NCI-H2107 (cell line): Measurements from ENCODE around the gene MVD.

Experiments used
- DNase-seq: peaks from one replicate; lab custom pipeline; 2025; lab: John Stamatoyannopoulos, UW

The MVD gene

DNA sequence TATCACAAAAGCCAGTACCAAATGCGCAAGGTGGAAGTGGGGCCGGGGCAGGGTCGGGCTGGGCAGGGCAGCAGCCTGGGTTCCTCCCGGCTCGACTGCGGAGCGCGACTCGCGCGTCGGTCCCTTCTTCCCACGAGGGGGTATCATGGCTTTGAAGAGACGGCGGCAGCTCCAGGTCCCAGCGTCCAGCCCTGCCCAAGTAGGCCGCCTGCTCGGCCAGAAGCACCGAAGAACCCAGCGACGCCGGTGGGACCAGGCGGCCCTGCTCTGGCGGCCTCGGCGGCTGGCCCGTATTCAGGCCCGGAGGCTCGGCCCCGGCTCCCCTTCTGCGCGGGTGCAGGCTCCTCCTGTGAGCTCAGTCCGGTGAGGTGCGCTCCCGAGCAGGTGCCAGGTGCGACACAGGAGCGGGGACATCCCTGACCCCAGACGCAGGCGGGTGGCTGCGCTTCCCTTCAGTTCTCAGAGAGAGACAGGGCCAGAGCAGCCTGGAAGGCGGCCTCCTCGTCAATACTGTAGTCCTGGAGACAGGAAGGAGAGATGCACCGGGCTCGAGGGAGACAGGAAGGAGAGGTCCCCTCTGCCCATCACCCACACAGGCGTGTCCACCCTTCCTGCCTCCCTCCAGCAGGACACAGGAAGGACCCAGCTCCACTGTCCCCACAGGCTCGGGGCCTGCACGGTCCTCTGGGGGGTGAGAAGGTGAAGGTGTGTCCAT, 34.4 kb upstream of the MVD start:
- DNase-seq = no peak

DNA sequence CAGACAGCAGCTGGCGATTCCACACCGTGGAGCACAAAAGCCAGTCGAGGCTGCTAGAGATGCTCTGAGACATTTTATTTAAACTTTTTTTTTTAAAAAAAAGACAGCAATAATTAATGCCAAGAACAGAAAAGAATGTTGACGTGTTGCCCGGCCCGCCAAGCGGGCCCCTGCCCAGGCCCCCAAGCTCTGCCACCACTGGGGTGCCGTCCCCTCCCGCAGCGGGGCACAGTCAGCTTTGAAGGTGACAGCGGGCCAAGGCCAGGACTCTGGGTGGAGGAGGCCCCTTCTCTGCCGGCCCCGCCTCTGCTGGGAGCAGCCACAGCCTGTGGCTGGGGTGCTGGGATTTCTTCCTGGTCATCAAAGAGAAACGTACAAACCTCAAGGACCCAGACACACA, 33.5 kb upstream of the MVD start:
- DNase-seq = no peak

DNA sequence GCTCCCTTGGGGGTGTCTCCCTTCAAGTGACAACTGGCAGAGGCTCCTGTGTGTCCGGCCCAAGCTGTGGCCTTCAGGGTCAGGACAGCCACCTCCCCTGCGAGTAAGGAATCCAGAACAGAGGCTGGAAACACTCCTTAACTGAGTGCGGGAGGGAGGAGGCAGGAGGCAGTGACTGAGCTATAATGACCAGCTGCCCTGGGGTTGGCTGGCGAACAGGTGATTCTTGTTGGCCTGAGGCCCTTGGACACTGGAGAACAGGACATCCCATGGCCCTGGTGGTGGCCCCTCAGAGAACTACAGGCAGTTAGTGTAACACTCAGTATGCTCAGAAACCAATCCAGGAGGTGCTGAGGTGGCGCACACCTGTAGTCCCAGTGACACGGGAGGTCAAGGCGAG, 32.9 kb upstream of the MVD start:
- no peak for DNase-seq

DNA sequence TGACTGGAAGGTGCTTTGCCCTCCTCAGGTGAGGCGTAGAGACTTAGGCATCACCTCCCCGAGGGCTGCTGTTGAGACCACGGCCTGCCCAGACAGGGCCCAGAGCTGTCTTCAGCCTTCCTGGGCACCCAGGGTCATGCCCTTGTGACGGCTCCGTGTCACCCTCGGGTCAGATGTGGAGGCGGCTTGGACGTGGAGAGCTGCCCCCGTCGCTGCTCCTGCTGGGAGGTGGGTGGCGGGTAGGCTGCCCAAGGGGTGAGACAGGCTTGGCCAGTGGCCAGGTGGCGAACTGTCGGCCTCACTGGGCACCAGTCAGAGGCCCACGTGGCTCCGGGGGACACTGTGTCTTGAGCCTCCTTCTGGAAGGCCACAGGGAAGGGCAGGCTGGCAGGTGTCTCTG, 32.3 kb upstream of the MVD start:
- no peak for DNase-seq

DNA sequence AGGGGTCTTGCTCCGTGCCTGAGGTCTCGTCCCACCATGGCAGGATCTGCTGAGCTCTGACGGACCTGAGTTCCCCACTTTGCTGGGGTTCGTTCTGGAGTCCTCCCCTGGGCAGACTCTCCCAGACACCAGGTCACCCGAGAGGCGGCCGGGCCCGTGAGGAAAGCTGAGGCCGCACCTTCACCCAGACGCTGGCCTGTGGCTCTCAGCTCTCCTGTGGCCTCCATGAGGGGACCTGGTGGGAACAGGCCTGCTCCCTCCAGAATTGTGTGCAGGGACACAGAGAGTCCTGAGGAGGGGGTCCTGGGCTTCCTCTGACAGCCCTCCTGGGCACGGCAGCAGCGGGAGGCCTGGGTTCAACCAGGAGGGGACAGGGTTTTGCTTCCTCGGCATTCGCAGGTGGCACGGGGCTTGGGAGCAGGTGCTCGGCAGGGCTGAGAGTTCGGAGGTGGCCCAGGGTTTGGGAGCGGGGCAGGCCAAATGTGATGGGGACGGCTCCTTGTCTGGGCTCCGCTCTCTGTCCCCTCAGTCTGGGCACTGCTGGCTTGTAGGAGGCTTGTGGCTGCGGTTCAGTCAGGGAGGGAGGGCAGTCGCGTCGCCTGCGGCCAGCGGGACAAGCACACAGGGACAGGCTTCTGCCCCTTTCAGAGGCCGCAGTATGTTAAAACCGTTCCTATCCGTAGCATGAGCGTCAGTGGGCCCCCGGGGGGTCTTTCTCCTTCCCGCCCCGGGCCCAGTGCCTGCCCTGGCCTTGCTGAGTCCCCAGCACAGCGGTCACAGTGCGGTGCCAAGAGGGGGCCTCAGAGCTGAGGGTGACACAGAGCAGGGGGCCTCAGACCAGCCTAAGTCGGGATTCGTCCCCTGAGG, 31.6 kb upstream of the MVD start:
- DNase-seq = no peak

DNA sequence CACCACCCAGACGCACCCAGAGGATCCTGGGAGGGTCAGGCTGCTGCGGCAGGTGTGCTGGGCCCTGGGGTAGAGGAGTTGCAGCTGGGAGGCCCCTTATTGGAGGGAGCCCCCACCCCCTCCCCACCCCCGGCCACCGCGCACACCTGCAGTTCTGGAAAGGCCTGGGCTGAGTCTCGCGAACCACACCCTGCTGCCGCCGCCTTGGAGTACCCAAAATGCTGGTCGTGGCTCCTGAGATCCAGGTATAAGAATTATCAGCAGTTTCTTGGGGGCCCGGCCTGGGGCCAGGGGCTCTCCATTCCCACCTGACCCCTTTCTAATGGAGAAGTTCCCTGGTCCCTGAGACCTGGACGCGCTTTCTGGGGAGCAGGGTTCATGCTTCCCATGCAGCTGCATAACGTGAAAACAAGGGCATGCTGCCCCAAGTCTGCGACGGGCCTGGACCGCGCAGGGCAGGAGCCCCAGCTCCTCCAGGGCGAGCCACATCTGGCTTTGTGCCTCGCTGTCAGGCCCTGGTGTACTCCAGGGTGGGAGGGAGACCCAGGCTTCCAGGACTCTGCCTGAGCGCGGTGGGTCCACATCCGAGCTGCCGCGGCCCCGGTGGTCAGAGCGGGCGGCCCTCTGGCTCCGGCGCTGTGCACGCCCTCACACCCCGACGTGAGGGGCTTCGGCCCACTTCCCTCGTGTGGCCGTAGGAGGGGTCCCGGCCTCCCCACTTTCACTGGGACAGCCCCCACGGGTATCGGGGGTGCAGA, 30.7 kb upstream of the MVD start:
- DNase-seq = no peak

DNA sequence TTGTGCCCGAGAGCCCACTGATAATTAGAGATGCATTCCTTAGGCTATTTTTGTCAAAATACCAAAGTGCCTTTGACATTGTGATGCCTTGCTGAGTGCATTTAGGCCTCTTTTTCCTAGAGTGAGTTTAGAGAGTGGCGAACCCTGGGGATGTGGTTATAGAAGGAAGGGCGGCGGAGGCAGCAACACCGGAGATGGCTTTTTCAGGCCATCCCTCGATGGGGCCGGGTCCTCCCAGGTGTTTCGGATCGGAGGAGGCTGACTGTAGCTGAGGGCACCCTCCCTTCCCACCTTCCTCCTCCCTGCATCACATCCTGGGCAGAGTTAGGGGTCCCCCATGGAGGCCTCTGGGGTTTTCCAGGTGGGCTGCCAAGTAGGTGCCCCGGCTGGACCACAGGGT, 30.0 kb upstream of the MVD start:
- no peak for DNase-seq

DNA sequence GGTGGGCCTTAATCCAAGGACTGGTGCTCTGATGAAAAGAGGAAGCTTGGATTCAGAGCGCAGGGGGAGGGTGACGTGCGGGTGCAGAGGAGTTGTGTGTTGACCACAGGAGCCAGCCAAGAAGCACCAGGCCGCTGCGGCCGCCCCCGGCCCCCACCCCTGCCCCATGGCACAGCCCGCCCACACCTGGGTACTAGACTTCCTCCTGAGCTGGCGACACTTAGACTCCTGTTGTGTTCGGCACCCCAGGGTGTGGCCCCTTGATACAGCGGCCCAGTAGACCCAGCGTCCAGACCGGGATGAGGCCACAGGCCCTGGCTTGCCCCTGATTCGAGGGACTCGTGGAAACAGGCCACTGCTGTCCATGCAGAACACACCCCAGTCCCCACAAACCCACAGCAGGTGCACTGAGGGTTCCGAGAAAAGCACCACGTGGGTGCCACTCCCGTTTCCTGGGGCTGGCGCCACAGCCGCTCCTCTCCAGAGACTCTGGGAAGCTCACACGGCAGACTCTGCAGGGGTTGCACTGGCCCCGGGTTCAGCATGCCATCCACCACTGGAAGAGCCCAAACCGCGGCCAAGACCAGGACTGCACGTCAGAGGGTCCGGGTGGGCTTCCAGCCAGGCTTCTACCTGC, 29.2 kb upstream of the MVD start:
- DNase-seq = no peak

DNA sequence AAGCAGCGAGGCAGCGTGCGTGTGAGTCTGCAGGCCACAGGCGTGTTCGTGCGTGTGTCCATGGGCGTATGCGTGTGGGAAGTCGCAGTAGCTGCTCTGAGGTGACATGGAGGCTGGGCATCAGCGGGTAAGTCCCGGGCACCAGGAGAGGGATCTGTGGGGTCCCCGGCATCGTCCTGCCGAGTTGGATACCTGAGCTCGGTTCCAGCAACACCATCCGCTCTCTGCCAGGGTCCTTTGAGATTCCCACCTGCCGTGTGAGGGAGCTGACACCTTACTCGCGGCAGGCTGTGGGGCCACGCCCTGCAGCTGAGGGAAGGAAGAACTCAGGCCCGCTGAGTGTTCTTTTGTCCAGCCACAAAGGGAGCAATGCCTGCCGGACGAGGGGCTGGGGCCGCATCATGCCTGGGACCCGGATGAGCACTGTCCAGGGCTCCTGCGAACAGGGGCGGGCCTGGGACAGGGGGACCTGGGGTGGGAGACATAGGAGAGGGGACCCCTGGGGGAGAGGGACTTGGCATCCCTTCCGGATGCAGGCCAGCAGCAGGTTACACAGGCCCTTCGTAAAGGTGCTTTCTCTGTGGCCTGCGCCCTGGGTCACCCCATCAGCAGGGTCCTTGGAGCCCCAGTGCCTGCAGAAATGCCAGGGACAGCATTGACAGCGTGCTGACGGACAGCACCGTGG, 28.4 kb upstream of the MVD start:
- no peak for DNase-seq

DNA sequence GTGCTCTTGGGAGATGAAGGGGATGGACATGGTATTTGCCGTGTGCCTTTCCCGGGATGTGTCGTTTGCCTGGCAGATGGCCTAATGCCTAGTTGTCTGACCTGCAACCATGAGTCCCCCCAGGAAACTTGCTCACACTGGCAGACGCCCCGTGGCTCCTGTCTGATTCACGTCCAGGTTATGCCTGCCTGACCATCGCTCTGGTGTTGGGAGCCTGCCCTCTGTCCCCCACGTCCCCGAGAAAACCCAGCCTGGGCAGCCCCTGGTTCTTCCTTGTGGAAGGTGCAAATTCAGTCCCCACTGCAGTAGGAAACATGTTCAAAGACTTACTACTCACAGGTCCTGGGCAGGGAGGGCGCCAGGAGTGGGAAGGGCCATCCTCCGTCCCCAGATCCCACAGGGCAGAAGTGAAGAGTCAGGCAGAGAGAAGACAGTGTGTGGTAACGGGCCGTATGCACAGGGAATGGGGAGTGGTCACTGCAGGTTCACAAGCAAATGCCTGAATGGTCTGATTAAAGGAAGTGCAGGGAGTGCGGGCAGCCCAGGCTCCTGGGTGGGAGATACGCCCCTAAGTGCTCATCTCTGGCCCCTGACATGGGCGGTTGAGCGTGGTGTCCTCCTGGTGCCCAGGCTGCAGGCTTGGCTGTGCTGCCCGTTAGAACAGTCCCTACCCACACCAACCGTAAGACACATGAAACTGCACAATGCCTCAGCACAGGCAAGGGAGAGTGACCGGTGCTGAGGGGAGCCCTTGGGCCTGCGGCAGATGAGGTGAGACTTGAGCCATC, 27.6 kb upstream of the MVD start:
- DNase-seq = no peak

DNA sequence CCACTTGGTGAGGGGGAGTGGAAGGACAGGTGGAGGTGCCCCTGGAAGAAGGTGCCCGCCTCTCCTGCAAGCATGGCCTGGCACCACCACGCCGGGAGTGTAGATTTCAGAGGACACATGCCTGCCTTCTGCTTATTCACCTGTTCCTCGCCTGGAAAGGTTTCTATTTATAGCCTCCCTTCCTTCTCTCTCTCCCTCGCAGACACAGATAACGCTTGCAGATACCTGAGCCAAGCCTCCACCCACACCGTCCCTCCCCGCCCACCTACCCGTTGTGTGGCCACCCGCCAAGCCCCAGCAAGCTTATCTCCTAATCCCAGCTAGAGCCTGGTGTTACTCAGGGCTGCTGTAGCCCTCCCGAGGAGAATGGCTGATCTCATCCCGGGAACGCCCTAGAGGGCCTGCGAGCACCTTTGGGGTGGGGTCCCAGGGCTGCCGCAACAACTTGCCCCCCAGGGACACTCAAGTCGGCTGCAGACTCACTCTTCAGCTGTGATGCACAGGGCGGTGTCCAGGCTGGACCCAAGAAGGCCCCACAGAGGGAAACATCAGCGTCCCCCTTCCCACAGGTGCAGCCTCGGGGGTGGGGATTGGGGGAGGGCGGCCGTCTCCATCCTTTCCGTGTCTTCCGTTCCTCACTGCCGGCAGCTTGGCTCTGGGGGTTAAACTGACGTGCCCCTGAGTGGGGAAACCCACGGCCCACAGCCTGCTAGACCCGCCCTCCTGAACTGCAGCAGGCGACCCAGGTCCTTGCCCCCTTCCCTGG, 25.3 kb upstream of the MVD start:
- peak; percentile 52 for DNase-seq

DNA sequence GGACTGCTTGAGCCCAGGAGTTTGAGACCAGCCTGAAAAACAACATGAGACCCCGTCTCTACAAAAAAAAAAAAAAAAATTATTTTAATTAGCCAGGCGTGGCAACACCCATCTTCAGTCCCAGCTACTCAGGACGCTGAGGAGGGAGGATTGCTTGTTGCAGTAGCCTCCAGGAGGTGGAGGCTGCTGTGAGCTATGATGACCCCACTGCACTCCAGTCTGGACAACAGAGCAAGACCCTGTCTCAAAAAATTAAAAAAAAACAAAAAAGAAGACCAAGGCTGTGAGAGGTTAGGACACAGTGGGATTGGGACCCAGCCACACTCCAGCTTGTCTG, 24.8 kb upstream of the MVD start:
- no peak for DNase-seq

DNA sequence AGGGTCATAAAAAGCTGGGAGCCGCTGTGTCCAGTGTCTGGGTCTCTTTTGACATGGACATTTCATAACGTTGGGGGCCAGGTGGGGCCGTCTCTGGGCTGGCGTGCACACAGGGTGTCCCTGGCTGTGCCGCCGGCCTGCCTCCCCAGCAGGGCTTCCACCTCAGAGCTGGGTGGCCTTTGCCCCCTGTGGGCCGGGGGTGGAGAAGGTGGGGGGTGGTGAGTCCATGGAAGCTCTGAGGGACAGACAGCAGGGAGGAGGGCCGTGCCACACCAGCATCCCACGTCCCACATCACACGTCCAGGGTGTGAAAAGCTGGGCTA, 24.3 kb upstream of the MVD start:
- no peak for DNase-seq

DNA sequence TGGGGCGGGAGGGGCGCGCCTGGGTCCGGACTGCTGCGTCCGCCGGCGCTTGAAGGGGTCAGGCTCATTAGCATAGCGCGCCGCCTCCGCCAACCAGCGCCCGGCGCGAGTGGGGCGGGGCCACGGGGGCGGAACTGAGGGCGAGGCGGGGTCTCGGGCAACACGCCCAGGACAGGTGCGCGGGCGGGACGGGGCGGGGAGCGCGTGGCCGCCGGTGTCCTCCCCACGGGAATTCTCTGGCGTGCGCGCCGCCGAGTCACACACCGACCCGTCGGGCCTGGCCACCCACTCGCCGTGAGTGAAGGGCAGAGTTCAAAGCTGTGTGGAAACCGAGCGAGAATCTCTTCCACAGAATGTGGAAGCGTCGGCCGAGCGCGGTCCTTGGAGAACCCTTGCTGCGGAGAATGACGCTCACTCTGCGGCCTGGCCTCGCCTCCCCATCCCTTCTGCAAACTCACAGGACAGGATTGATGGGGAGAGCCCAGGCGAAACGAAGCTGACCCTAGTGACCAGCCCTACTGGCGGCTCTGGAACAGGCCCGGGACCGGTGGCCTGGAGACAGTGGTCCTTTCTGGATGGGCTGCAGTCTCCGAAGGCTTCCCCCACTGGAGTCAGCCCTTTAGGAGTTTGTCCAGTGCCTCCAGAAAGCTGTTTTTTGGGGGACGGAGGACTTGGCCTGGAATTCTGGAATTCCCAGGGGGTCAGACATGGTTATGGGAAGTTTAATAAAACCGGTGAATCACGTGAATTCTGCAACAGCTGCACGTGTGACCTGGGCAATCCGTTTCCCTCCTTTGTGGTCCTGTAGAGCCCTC, 23.8 kb upstream of the MVD start, which contains the start of gene SNAI3:
Gene SNAI3 (minus strand): TSS at position 69 of the 815 bp plus-strand sequence. CDS start 101 bp downstream, outside the sequence.
- peak; percentile 83 for DNase-seq

DNA sequence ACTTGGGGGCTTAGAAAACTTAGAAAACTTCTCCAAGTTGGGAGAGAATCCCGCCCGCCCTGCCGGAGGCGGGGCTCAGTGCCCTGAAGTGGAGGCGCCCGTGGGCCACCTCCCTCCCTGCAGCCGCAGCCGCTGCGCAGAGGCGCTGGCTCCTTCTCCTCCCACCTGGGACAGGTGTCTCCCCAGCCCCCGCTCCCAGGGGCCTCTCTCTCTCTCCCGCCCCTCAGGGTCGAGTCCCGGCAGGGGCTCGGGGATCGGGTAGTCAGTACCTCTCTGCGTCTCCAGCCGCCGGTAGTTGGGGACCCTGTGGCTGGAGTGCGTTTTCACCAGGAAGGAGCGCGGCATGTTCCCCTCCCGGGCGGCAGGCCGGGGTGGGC, 23.2 kb upstream of the MVD start:
- no peak for DNase-seq

DNA sequence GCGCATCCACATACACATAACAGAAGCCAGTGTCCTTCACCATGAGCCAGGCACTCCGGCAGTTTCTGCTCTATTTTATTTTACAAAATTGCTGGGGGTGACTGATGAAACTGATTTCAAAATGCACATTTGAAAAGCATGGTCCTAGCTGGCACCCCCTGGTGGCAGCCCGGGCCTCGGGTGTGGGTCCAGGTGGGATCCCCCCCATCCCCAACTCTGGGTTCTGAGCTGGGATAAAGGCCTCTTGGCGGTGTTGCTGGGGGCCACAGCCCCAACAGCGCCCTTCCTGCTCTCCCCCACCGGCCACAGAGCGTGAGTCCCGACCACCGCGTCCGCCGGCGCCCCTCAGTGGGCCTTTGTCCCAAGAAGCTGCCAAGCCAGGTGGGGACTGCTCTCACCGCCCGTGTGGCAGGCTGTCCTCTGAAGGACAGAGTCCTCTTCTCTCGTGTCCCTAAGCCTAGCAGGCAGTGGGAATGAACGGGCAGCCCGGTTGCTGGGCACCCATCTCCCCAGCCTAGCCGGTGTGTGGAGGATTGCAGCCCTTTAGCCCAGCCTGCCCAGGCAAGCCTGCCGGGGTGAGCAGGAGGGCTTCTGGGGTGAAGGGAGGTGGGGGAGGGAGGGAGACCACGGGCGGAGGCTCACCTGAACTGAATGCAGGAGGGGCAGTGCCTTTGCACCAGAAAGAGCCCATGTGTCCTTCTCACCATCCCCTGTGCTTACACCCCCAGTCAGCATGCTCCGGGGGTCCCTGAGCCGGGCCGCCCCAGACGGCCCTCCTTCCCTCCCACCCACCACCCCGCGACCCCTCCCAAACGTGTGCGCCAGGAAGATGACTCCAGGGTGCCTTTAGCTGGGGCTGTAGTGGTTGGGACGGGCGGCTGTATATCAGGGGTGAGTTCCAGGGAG, 22.5 kb upstream of the MVD start:
- DNase-seq = no peak

DNA sequence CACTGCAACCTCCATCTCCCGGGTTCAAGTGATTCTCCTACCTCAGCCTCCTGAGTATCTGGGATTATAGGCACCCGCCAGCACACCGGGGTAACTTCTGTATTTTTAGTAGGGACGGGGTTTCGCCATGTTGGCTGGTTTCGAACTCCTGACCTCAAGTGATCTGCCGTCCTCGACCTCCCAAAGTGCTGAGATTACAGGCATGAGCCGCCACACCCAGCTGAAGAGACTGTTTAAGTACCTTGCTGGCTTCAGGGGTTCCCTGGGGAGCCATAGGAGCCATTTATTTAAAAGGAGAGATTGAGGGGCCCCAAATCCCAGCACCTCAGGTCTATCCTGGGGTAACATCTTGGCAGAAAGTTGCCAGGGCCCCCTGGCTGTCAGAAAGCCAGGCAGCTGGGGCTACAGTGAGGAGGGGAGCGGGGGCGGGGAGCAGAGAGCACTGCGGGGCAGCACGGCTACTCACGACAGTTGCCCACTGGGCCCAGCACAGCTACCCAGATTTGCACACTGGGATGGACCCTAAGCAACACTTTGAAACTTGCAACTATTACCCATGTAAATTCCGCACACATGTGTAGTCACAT, 21.8 kb upstream of the MVD start:
- DNase-seq = no peak
